ENCODE measurements around the gene PLD1.
A peak's percentile ranks its signal among the peaks of the same experiment; 100 is the strongest.

Gene PLD1

GRCh38 chr3:171836855-171837254 is 26.6 kb upstream of the PLD1 start:
- DNase-seq (ENCODE audit: low read depth), result no peak

DNA sequence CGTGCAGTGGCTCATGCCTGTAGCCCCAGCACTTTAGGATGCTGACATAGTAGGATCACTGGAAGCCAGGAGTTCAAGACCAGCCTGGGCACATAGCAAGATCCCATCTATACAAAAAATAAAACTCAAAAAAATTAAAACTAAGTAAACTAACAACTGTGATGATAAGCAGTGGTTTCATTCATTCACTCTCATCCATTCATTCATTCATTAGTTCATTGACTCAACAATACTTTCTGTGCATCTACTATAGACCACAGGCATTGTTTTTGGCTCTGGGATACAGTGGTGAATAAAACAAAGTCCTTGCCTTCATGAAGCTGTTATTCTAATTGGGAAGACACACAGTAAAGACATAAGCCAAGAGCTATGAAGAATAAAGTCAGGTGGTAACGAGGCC is 25.3 kb upstream of the PLD1 start:
- DNase-seq (ENCODE audit: low read depth), result no peak

DNA sequence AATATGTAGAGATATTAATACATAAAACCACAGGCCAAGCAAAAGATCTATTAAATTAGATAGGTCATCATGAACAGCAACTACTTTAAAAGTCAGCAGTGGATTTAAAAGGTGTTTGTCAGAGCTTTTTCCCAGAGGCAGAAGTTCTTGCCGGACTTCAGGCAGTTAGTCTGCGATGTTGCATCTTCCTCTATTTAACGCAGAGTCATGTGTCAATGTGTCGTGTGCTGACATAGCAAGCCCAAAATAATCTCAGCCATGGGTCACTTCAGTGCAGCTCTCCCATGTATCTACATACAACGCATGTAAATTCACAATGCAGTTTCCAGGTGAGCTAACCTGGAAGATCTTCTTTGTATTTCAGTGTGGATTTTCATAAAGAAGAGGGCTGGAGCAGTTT is 24.8 kb upstream of the PLD1 start:
- no peak for DNase-seq (ENCODE audit: low read depth)

DNA sequence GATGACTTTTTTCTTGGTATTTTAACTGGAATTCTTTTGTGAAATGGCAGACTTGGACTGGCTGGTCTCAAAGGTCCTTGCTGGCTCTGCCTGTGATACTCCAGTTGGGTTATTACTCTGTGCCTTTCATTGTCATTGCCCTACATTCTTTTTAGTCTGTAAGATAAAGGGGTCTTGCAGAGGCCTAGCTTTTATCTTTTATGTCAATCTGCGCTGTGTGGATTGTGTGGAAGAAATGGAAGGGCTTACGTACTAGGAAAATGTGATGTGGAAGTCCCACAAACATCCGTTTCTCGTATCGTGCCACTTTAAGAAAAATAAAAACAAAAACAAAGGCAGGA is 24.1 kb upstream of the PLD1 start:
- no peak for DNase-seq (ENCODE audit: low read depth)

DNA sequence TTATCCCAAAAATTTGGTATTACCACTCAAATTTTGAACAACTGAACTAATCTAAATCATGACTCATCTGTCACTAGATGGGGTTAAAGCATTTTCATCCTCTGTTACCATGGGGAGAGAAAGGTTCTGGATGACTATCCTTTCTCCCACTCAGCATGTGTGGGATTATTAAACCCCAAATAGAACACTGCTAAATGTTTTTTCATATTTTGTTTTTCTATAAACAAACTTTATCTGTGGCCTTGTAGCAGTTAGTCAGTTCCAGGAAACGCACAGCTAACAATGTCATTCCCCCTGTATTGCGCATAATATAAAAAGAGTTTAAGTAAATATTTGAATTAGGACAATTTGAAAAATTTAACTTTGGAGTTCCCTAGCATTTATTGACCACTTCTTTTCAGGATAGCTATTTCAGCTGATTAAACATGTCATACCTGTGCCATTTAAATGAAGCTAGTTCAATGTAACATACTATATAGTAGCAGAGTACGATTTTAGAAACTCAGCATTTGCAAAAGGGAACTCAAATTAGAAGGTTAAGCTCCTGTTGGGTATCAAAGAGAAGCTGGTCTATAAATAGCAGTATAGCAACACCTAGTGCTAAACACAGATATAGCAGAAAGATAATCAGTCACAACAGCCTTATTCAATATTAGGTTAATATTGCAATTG is 23.6 kb upstream of the PLD1 start:
- DNase-seq (ENCODE audit: low read depth), result peak; percentile 66

GRCh38 chr3:171832989-171833388 is 22.7 kb upstream of the PLD1 start:
- no peak for DNase-seq (ENCODE audit: low read depth)

DNA sequence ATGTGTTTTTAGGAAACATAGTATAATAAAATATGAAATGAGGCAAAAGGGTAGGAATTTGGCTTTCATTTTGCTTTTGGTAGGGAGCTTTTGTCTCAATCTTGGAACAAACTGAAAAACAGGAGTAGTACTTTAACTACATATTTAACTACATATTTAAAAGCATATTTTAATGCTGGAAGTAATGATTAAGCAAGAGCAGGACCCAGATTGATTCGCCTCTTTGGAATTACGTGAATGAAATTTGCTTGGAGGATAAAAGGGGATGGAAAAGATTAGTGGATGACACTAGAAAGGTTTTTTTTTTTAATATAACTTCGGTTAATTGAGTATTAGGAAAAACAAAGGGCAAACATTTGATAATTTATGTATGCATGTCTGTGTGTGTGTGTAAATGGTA is 21.7 kb upstream of the PLD1 start:
- DNase-seq (ENCODE audit: low read depth), result peak; percentile 46

GRCh38 chr3:171830518-171830875 is 20.2 kb upstream of the PLD1 start:
- no peak for DNase-seq (ENCODE audit: low read depth)

GRCh38 chr3:171829841-171830517 is 19.7 kb upstream of the PLD1 start:
- peak; percentile 80 for DNase-seq (ENCODE audit: low read depth)

DNA sequence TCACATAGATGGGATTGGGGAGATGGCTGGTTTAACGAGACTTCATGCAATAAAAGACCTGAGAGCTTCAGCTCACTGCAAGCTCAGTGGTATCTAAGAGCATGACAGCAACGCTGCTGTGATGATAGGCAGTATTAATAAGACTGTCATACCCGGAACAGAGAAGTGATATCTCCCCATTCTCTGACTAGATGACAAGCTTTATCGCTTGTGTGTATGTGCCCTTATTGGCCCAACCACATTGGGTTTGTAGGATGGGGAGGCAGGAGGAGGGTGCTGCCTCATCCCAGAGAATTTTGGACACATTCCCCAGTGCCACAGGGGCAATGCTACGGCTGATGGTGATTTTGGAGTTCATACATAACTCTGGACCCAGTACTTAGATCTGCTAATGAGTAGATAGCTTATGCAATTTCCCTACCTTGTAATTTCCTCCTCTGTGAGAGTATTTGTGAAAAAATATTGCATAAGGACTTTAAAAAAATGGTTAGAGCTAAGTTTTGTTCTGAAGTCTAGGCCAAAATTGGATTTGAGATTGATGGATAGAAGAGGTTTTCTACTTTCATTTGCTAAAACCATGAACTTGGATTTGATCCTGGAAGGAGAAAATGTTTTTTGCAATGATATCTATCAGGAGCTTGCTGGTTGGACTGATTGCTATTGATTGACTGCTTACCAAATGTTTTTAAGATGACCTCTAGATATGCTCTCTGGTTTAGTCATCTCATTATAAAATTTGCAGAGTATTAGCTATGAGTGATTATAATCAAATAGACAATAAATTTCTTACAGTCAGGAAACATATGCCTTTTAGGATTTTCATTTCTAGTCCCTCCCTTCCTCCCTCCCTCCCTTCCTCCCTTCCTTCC is 18.9 kb upstream of the PLD1 start:
- no peak for DNase-seq (ENCODE audit: low read depth)

GRCh38 chr3:171827836-171828458 is 17.7 kb upstream of the PLD1 start:
- DNase-seq (ENCODE audit: low read depth), result no peak

- DNase-seq (ENCODE audit: low read depth), result no peak
Measured at GRCh38 chr3:171827385-171827784, 17.1 kb upstream of the PLD1 start.

- DNase-seq (ENCODE audit: low read depth), result peak; percentile 78
Measured at GRCh38 chr3:171825222-171825828, 15.0 kb upstream of the PLD1 start.

DNA sequence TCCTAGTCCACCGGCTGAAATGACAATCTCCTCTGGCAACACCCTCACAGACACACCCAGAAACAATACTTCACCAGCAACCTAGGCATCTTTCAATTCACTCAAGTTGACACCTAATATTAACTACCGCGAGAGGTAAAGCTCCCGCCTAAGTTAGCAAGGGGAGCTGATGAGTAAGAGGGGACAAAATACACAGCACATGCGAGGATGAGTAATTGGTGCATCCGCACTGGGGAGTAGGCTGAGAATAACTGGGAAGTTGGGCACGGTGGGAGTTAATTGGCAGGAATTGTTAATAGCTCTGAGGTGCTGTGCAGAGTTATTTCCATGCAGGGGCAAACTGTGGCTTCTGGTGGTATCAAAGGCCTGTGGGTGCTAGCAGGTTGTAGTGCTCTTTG is 14.5 kb upstream of the PLD1 start:
- peak; percentile 73 for DNase-seq (ENCODE audit: low read depth)

DNA sequence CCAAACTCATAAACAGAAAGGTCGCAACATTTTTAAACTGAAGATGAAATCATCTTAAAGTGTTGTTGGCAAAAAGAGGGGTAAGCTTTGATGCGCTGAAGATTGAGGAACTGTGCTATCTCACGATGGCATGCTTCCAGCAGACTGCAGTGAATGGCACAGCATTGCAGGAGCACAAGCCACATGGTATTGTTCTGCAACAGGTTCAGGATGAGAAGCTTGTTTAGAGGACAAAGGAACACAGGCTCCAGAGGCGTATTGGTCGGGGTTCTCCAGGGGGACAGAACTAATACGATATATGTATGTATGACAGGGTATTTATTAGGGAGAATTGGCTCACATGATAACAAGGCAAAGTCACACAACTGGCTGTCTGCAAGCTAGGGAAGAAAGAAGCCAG is 13.8 kb upstream of the PLD1 start:
- no peak for DNase-seq (ENCODE audit: low read depth)

- DNase-seq (ENCODE audit: low read depth), result no peak
Measured at GRCh38 chr3:171822431-171823106, 12.3 kb upstream of the PLD1 start.

DNA sequence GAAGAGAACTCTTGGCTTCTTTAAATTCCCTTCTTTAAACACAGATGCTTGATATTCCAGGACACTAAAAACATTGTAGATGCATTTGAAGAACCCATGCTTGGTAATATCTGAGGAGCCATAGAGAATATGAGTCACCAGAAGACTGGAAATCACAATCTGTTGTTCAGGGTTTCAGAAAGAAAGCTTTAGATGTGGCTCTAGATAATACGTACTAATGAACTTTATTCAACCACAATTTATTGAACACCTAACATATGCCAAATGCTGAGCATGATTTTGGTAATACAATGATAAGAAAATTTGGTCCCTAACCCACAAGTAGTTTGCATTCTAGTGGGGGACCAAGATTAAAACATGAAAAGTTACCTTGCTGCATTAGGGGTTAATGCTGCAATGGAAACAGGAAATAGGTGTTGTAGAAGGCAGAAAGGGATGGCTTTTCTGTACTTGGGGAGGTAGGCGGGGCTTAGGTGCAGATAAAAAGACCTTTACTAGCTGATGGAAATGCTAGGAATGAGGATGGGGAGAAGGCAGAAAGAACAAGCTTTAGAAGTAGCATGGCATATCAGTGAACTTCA is 11.6 kb upstream of the PLD1 start:
- no peak for DNase-seq (ENCODE audit: low read depth)

DNA sequence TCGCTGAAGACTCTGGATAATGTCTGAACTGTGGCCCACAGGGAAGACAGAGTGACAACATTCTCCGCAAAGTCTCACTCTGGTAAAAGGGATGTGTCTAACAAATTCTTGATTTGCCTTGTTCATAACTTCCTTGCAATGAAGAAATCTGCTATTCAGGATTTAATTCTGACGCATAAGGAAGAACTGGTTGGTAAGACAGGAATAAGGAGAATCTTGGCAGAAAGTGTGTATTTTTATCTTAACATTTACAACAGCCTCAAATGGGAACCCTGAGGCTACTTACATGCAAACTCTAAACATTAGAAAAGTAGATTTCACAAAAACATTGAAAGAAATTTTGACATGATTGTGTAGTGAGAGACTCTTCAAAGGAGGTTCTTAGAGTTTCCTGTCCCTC is 10.8 kb upstream of the PLD1 start:
- DNase-seq (ENCODE audit: low read depth), result no peak

- DNase-seq (ENCODE audit: low read depth), result no peak
Measured at GRCh38 chr3:171817074-171817800, 7.0 kb upstream of the PLD1 start.

- no peak for DNase-seq (ENCODE audit: low read depth)
Measured at GRCh38 chr3:171815973-171816595, 5.8 kb upstream of the PLD1 start.

Data from ELR (cell line).